Spleen (tissue), 11 donors: ENCODE measurements around the gene HINT3. TPM values are rescaled to one million over a fixed set of nuclear protein-coding genes. Genes with fewer than 3 reads are reported as not detected.

Experiments used
- DNase-seq: peaks from one replicate; pipeline ENCODE4 v3.0.0-alpha.2; 2020
- H3K27ac ChIP-seq, 8 donors: fragments of 200-600 bp; sonication (generic) in 7 of 8; 1 replicate in 4 of 8; 2 replicates in 4 of 8; pipeline versions ENCODE4 v1.5.0 to v1.8.0; 2016 to 2021; ENCODE audit warnings: inconsistent platforms in 4 of 8, mild to moderate bottlenecking in 4 of 8, moderate library complexity in 1 of 8
- H3K27me3 ChIP-seq, 7 donors: fragments of 200-600 bp; sonication (generic) in 6 of 7; replicated peaks in 1 of 7; 1 replicate in 4 of 7; 2 replicates in 3 of 7; pipeline versions ENCODE4 v1.5.0 to v1.8.0; 2016 to 2021; ENCODE audit warnings: inconsistent platforms in 3 of 7, mild to moderate bottlenecking in 1 of 7
- H3K36me3 ChIP-seq, 6 donors: fragments of 200-600 bp; sonication (generic) in 5 of 6; 1 replicate in 4 of 6; 2 replicates in 2 of 6; pipeline versions ENCODE4 v1.5.0 to v1.8.0; 2016 to 2021; ENCODE audit warnings: inconsistent platforms in 2 of 6
- H3K4me1 ChIP-seq, 6 donors: fragments of 200-600 bp; sonication (generic) in 5 of 6; 1 replicate in 3 of 6; 2 replicates in 3 of 6; pipeline versions ENCODE4 v1.5.0 to v1.8.0; 2016 to 2021; ENCODE audit warnings: inconsistent platforms in 3 of 6
- H3K4me3 ChIP-seq, 8 donors: fragments of 200-600 bp; sonication (generic) in 7 of 8; 1 replicate in 4 of 8; 2 replicates in 4 of 8; pipeline versions ENCODE4 v1.5.0 to v1.8.0; 2016 to 2021; ENCODE audit warnings: inconsistent platforms in 4 of 8, mild to moderate bottlenecking in 4 of 8, moderate library complexity in 2 of 8
- H3K9me3 ChIP-seq, 8 donors: fragments of 200-600 bp; sonication (generic) in 7 of 8; 1 replicate in 4 of 8; 2 replicates in 4 of 8; pipeline versions ENCODE4 v1.5.0 to v1.8.0; 2016 to 2021; ENCODE audit warnings: inconsistent platforms in 4 of 8
- POLR2A ChIP-seq, 3 donors: fragments of 450-650 bp; IDR thresholded peaks; one replicate each; pipeline ENCODE4 v1.5.1; 2017; ENCODE audit warnings: antibody characterized with exemption in 3 of 3, mild to moderate bottlenecking in 1 of 3
- POLR2AphosphoS5 ChIP-seq, 3 donors: sonication (generic); formaldehyde crosslinking; IDR thresholded peaks; one replicate each; pipeline ENCODE4 v1.5.1; 2017; ENCODE audit warnings: antibody characterized with exemption in 3 of 3
- WGBS, 5 donors: extraction: QIAGEN DNeasy Blood & Tissue Kit in 3 of 5; methylation state at CpG; one replicate each; pipeline versions ENCODE4 v1.1.5 to v1.1.7; 2013 to 2018; 5-methylcytosine and 5-hydroxymethylcytosine counted together
- intact Hi-C: fragments of 100-400 bp; cut with DNase I; formaldehyde crosslinking; loops from one replicate; pipeline ENCODE4 v1.15.0; 2023; ENCODE audit warnings: low total_unique reads
- polyA plus RNA-seq, 3 donors: library from polyadenylated mRNA; stranded (reverse); fragments of 200-250 nt; gene quantifications; one replicate each; pipeline ENCODE4 v1.2.1, GENCODE V29; 2013
- total RNA-seq, 7 donors: library from RNA; depleted of rRNA in 3 of 7; stranded (reverse); fragments of >200 nt in 3 of 7; fragmentation: NEBNext Ultra II Directional in 4 of 7; extraction: Animal tissue kit (Norgen Biotek cat#: 25700) in 4 of 7; gene quantifications; one replicate each; pipeline versions ENCODE4 v1.1.0 to v1.2.1, GENCODE V29; 2016 to 2021
- TF ChIP-seq, protein P1 (sequence below), 11 experiments: fragments of 200-600 bp in 7 of 11; fragments of 450-650 bp in 4 of 11; sonication (generic) in 4 of 11; IDR thresholded peaks in 8 of 11; conservative IDR thresholded peaks in 3 of 11; 1 replicate in 7 of 11; 2 replicates in 4 of 11; pipeline versions ENCODE4 v1.4.0 to v1.8.0; 2016 to 2021; ENCODE audit warnings: antibody characterized with exemption in 11 of 11, inconsistent platforms in 4 of 11, mild to moderate bottlenecking in 1 of 11
- donor health status: healthy with polysubstance abuse.
- donor health status: DM: no; HTN: no; CAD: no; lungs with moderate emphysema.
- donor health status: DM: no; HTN: no; CAD: no.
- donor health status: Bipolar disorder and iron deficiency.
- donor health status: healthy.
- donor health status: DM: no; HTN: no; CAD: no.
- donor health status: DM: yes; HTN: yes; CAD: no.

HINT3 gene
- total and polyA plus RNA-seq, 10 donors, result 5.0 to 18.6 (median 14.7) TPM

DNA sequence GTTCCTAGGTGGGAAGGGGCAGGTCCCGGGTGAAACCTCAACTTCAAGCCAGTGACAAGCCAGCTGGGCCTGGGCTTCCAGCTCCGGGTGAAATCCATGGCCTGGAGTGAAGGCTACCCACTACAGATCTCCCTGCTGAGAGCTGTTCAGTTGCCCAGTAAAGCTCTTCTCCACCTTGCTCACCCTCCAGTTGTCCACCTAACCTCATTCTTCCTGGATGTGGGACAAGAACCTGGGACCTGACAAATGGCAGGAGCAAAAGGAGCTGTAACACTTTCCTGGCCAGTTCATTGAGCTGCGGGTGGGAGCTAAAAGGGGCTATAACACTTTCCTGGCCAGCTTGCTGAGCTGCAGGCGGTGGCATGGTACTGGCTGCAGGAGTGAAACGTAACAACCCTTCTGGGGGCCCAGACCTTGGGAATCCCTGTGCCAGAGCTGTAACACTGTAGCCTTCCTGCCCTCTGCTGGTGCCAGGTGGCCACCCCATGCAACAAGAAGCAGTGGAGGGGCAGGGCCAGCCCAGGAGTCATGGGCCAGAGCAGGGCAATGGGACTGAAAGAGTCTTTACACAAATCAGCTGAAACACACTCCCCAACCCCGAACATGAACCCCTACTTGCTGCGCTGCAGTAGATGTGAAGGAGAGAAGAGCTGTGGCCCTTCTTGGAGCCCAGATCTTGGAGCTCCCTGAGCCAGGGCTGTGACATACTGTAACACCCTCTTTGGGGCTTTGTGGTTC, 3.6 kb upstream of the HINT3 start:
- TF ChIP-seq POLR2AphosphoS5 (IDR thresholded peaks at IDR 0.05) (no peak), POLR2A (IDR thresholded peaks at IDR 0.05) (no peak)
- TF ChIP-seq, protein P1, sequence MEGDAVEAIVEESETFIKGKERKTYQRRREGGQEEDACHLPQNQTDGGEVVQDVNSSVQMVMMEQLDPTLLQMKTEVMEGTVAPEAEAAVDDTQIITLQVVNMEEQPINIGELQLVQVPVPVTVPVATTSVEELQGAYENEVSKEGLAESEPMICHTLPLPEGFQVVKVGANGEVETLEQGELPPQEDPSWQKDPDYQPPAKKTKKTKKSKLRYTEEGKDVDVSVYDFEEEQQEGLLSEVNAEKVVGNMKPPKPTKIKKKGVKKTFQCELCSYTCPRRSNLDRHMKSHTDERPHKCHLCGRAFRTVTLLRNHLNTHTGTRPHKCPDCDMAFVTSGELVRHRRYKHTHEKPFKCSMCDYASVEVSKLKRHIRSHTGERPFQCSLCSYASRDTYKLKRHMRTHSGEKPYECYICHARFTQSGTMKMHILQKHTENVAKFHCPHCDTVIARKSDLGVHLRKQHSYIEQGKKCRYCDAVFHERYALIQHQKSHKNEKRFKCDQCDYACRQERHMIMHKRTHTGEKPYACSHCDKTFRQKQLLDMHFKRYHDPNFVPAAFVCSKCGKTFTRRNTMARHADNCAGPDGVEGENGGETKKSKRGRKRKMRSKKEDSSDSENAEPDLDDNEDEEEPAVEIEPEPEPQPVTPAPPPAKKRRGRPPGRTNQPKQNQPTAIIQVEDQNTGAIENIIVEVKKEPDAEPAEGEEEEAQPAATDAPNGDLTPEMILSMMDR (IDR thresholded peaks at IDR 0.05 in 8 of 11, conservative IDR thresholded peaks at IDR 0.05 in 3 of 11), result no peak
- DNase-seq, result peak; percentile 71
- 83 to 92% (median 88%) methylated on average over 7 of the region's 7 CpGs for WGBS, 5 donors

DNA sequence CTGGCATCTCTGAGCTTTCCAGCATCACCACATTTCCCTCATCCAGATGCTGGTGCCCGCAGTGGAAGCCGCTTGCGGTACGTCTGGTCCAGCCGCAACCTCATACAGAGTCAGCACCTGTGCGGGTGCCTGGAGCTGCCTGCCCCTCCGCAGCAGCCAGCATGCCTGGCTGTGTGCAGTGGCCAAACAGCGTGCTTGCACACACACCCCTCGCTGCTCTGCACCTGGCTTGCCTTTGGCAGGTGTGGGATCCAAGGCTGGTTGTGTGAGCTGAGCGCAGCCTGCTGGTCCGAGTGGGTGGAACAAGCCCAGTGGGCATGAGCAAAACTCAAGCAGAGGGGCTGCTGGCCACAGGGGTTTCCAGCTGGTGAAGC, 3.1 kb upstream of the HINT3 start:
- Histone ChIP-seq H3K27me3 (peaks cover 0 to 9% (median 0%) of the 10 kb centered on the region in 7 donors), H3K36me3 (no peaks in the 10 kb centered on the region), H3K4me3 (no peak overlapping the region), H3K9me3 (no peaks in the 10 kb centered on the region), H3K4me1 (peaks cover 9 to 21% (median 19%) of the 10 kb centered on the region in 6 donors), H3K27ac (no peak overlapping the region)
- TF ChIP-seq, protein P1 (IDR thresholded peaks at IDR 0.05 in 8 of 11, conservative IDR thresholded peaks at IDR 0.05 in 3 of 11), result no peak
- TF ChIP-seq POLR2A (IDR thresholded peaks at IDR 0.05) (no peak), POLR2AphosphoS5 (IDR thresholded peaks at IDR 0.05) (no peak)
- DNase-seq, result peak; percentile 72
- 75 to 90% (median 85%) methylated on average over 7 to 11 of the region's 11 CpGs for WGBS, 5 donors
- intact Hi-C loops, result loop anchor here (10.0 kb wide), 1 partner anchor 99 kb away; no protein-coding TSS in a partner anchor

More for the DNA sequence above, 3.6 kb upstream of the HINT3 start:
- H3K36me3 ChIP-seq, result no peaks in the 10 kb centered on the region
- H3K27me3 ChIP-seq, result peaks cover 0 to 9% (median 0%) of the 10 kb centered on the region in 7 donors
- H3K4me3 ChIP-seq, result no peak overlapping the region
- peaks cover 7 to 16% (median 13%) of the 10 kb centered on the region in 6 donors for H3K4me1 ChIP-seq
- H3K27ac ChIP-seq, result no peak overlapping the region
- no peaks in the 10 kb centered on the region for H3K9me3 ChIP-seq
- intact Hi-C loops, result loop anchor here (10.0 kb wide), 1 partner anchor 98 kb away; no protein-coding TSS in a partner anchor

DNA sequence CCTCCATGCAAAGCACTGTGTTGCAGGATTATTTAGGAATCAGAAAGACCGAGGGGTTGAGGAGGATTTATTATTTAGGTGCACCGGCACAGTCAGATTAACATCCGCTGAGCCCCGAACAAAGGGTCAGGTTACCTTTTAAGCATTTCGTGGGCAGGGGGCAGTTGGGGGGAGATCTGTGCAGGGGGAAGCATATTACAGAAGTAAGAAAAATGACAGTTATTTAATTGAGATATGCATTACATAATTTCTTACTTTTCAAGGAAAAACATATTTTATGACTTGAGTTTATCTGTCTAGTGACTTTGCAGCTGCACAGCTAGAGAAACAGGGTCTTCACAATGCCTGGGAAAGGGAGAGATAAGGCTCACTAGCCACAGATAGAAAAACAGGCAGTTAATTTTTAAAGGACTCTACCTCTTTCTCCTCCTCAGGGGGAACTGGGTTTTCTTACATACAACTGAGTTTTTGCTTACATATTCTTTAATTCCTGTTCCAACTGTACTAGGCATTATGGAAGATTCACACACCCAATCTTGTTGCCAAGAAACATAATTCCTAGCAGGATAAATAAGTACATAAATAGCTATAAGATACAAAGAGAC, 1.7 kb upstream of the HINT3 start:
- WGBS, 5 donors, result 60 to 88% (median 75%) methylated on average over 5 of the region's 5 CpGs

More for the DNA sequence above, 1.7 kb upstream of the HINT3 start:
- Histone ChIP-seq H3K27me3 (peaks cover 0 to 9% (median 0%) of the 10 kb centered on the region in 7 donors), H3K36me3 (no peaks in the 10 kb centered on the region), H3K4me3 (no peak overlapping the region), H3K27ac (no peak overlapping the region), H3K9me3 (no peaks in the 10 kb centered on the region), H3K4me1 (peaks cover 9 to 35% (median 30%) of the 10 kb centered on the region in 6 donors)
- no peak for DNase-seq
- TF ChIP-seq POLR2A (IDR thresholded peaks at IDR 0.05) (no peak), POLR2AphosphoS5 (IDR thresholded peaks at IDR 0.05) (no peak)
- TF ChIP-seq, protein P1 (IDR thresholded peaks at IDR 0.05 in 8 of 11, conservative IDR thresholded peaks at IDR 0.05 in 3 of 11), result no peak
- intact Hi-C loops, result loop anchor here (5.0 to 10.0 kb wide), 2 partner anchors 100 to 173 kb away; no protein-coding TSS in a partner anchor
